A549 treated with AZD9567 at 1 μM for 4 hours (cell line): ENCODE measurements around the gene PRICKLE4. TPM values are rescaled to one million over a fixed set of nuclear protein-coding genes. Genes with fewer than 3 reads are reported as not detected.

Source experiments
- total RNA-seq: library from RNA; stranded (reverse); fragments of 200-300 nt; extraction: Qiagen RNA extraction; gene quantifications from 5 replicates; pipeline ENCODE4 v1.2.3, GENCODE V29; 2022; ENCODE audit not compliant: insufficient read depth

PRICKLE4 gene
- 0.58 to 1.2 TPM (median 1.1 TPM) in 4 of 5 replicates, not detected in the other for total RNA-seq

GRCh38 chr6:41780551-41781365, at the start of gene PRICKLE4:
PRICKLE4 (plus strand) TSS chr6:41780782; CDS start chr6:41783474, 2,692 bp downstream.

GRCh38 chr6:41735427-41736185, 45.0 kb upstream of the PRICKLE4 start, which contains the start of gene TFEB:
TFEB (minus strand) TSS chr6:41735608; CDS start chr6:41691213, 44,395 bp downstream.

GRCh38 chr6:41747256-41748101, 33.1 kb upstream of the PRICKLE4 start, which contains the start of gene PGC:
PGC (minus strand) TSS chr6:41747397; CDS start chr6:41747334, 63 bp downstream.

GRCh38 chr6:41779788-41780550, 613 bp upstream of the PRICKLE4 start, which contains the start of gene FRS3:
FRS3 (minus strand) TSS chr6:41779900; CDS start chr6:41776987, 2,913 bp downstream.

GRCh38 chr6:41787219-41787917, 6.8 kb downstream of the PRICKLE4 start, which contains the start of gene TOMM6:
TOMM6 (plus strand) TSS chr6:41787694; CDS start chr6:41787698, 4 bp downstream.

Other genes starting within 250 kb of the PRICKLE4 start
- gene FOXP4, start 234.4 kb upstream of the PRICKLE4 start, total RNA-seq, result 23.1 to 26.0 TPM (median 24.0 TPM) in 5 replicates
- 0.24 to 0.51 TPM (median 0.38 TPM) in 4 of 5 replicates, not detected in the other for gene MDFI, start 142.3 kb upstream of the PRICKLE4 start, total RNA-seq
- gene TFEB, start 45.2 kb upstream of the PRICKLE4 start, total RNA-seq, result 3.7 to 6.8 TPM (median 6.2 TPM) in 5 replicates
- 0.06 to 0.13 TPM in 2 of 5 replicates, not detected in the others for gene PGC, start 33.4 kb upstream of the PRICKLE4 start, total RNA-seq
- 2.4 to 9.8 TPM (median 3.0 TPM) in 5 replicates for gene FRS3, start 882 bp upstream of the PRICKLE4 start, total RNA-seq
- 276 to 313 TPM (median 294 TPM) in 5 replicates for gene TOMM6, start 6.9 kb downstream of the PRICKLE4 start, total RNA-seq
- 0.54 to 1.5 TPM (median 1.3 TPM) in 5 replicates for gene USP49, start 114.6 kb downstream of the PRICKLE4 start, total RNA-seq
- gene MED20, start 140.4 kb downstream of the PRICKLE4 start, total RNA-seq, result 12.2 to 13.9 TPM (median 13.5 TPM) in 5 replicates
- 39.2 to 58.6 TPM (median 44.2 TPM) in 5 replicates for gene BYSL, start 140.7 kb downstream of the PRICKLE4 start, total RNA-seq
- gene CCND3, start 161.0 kb downstream of the PRICKLE4 start, total RNA-seq, result 103 to 167 TPM (median 146 TPM) in 5 replicates